Mammary epithelial cell (primary cell): ENCODE results near the gene ZBTB16.

ENCODE experiments used
- CTCF ChIP-seq, 2 donors: IDR thresholded peaks in 1 of 2; conservative IDR thresholded peaks in 1 of 2; 2 replicates each; pipeline ENCODE4 v1.5.1; 2011 to 2012; ENCODE audit warnings: inconsistent platforms in 2 of 2, low read length in 2 of 2, mild to moderate bottlenecking in 2 of 2, control low read depth in 1 of 2, low read depth in 1 of 2; ENCODE audit not compliant: insufficient read depth in 1 of 2; ENCODE audit errors: extremely low read depth in 1 of 2
- EZH2 ChIP-seq: IDR thresholded peaks from 2 replicates; pipeline ENCODE4 v1.6.1; 2012; ENCODE audit warnings: low read length, inconsistent platforms, borderline replicate concordance

GRCh38 chr11:114296605-114297372, 237.3 kb downstream of the ZBTB16 start:
- no peak for TF ChIP-seq CTCF (conservative IDR thresholded peaks at IDR 0.05 in 1 of 2, IDR thresholded peaks at IDR 0.05 in 1 of 2; ENCODE audit: extremely low read depth in 1 of 2, insufficient read depth in 1 of 2, low read depth in 1 of 2, low read length in 2 of 2)
- TF ChIP-seq EZH2, result no peak
